RWPE1 (cell line): ENCODE data around the gene ADAMTSL3.
"Not testable (repeated sequence)": the region's sequence is repeated elsewhere in the genome, so short reads cannot be mapped to it uniquely, and the experiment has no call there.

Source experiments
- CTCF ChIA-PET: fragments of 350-600 bp; sonication (Branson Sonifier 250); formaldehyde crosslinking; extraction: SDS; loops from one replicate; lab custom pipeline; 2021; lab: Yijun Ruan, JAX
- POLR2A ChIA-PET: fragments of 400-600 bp; formaldehyde crosslinking; extraction: SDS; loops from one replicate; lab custom pipeline; 2020; ENCODE audit warnings: antibody characterized with exemption; ENCODE audit not compliant: low non-redundant PET; lab: Yijun Ruan, JAX
- DNase-seq: peaks from one replicate; pipeline ENCODE4 v3.0.0; 2012; ENCODE audit warnings: low spot score
- H3K27ac ChIP-seq: fragments of 450-650 bp; 2 replicates; pipeline ENCODE4 v1.5.1; 2017
- TF ChIP-seq, protein P1 (sequence below): fragments of 450-650 bp; conservative IDR thresholded peaks from 2 replicates; pipeline ENCODE4 v1.5.1; 2017; ENCODE audit warnings: low read depth, mild to moderate bottlenecking

Gene ADAMTSL3

DNA sequence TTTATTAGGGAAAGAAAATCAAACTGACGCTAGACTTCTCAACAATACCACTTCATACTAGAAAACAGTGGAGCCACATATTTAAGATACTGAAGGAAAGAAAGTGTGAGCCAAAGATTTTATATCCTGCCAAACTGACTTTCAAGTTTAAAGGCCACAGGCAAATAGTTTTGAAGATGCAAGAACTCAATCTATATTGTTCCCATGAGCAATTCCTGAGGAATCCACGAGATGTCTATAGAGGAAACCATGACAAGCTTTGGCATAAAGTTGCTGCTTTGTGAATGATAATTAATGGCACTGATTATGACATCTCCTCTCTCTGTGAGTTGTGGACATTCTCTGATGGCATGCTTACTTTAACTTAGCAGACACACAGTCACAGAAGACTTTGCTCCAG is 305.6 kb downstream of the ADAMTSL3 start:
- TF ChIP-seq, protein P1, sequence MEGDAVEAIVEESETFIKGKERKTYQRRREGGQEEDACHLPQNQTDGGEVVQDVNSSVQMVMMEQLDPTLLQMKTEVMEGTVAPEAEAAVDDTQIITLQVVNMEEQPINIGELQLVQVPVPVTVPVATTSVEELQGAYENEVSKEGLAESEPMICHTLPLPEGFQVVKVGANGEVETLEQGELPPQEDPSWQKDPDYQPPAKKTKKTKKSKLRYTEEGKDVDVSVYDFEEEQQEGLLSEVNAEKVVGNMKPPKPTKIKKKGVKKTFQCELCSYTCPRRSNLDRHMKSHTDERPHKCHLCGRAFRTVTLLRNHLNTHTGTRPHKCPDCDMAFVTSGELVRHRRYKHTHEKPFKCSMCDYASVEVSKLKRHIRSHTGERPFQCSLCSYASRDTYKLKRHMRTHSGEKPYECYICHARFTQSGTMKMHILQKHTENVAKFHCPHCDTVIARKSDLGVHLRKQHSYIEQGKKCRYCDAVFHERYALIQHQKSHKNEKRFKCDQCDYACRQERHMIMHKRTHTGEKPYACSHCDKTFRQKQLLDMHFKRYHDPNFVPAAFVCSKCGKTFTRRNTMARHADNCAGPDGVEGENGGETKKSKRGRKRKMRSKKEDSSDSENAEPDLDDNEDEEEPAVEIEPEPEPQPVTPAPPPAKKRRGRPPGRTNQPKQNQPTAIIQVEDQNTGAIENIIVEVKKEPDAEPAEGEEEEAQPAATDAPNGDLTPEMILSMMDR = no peak
- ChIA-PET CTCF (interaction anchor here (1.0 kb wide), 1 partner anchor 34 kb away, joined by 3 read pairs; no protein-coding TSS in a partner anchor), POLR2A (no interaction called here)
- no peak for DNase-seq
- H3K27ac ChIP-seq = no peak overlapping the region

DNA sequence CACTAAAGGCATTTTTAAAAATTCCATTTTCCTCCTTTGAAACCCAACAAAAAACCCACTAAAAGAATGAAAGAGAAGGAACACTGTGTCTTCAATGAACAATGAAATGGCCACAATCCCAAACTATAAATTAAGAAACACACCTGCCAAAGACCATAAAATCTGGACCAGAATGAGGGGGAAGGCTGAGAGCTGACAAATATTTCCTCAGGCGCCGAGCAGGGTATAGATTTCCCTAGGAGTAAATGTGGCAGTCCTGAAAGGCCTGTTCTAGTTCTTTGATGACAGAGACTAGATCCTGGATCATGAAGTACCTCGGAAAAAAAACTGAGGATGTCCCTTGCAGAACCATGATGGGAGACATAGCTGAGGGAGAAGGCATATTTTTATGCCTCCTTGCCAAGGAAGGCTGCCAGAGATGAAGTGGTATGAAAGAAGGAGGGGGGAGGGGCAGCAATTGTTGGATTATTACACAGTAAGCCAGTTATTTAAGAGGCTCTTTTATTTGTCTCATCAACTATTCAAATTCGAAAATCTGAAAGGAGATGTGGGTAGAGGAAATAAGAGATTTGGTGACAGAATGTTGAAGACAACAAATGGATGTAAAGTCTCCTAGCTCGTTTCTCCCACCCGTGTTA is 306.4 kb downstream of the ADAMTSL3 start:
- CTCF ChIA-PET = interaction anchor here (1.0 kb wide), 1 partner anchor 33 kb away, joined by 3 read pairs; no protein-coding TSS in a partner anchor

DNA sequence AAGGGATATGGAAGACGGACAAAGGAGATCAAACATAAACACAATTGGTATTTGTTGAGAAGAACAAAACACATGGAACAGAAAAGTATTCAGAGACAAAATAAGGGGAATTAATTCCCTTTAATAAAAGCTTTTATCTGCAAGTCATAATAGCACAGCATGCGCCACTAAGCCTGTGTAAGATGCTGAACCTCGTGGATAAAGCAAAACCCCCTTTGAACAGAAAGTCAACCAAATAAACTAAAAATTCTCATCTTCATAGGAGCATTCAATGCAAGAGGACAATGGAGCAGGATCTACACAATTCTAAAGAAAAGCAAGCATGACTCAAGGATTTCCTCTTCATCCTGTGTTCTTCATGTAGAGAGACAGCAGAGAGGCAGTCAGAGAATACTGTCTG is 307.4 kb downstream of the ADAMTSL3 start:
- DNase-seq = no peak
- no peak overlapping the region for H3K27ac ChIP-seq
- POLR2A ChIA-PET = no interaction called here
- CTCF ChIA-PET = no interaction called here
- TF ChIP-seq, protein P1 = no peak

More for the DNA sequence above, 306.4 kb downstream of the ADAMTSL3 start:
- POLR2A ChIA-PET = no interaction called here
- TF ChIP-seq, protein P1 = no peak
- H3K27ac ChIP-seq = no peak overlapping the region
- DNase-seq = no peak

DNA sequence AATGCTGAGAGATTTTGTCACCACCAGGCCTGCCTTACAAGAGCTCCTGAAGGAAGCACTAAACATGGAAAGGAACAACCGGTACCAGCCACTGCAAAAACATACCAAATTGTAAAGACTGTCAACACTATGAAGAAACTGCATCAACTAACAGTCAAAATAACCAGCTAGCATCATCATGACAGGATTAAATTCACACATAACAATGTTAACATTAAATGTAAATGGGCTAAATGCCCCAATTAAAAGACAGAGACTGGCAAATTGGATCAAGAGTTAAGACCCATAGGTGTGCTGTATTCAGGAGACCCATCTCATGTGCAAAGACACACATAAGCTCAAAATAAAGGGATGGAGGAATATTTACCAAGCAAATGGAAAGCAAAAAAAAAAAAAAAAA is 311.0 kb downstream of the ADAMTSL3 start:
- DNase-seq, H3K27ac ChIP-seq: not testable (repeated sequence)
- CTCF ChIA-PET = interaction anchor here (0.6 to 0.7 kb wide), 3 partner anchors 11 to 341 kb away, joined by 3 read pairs; no protein-coding TSS in a partner anchor
- POLR2A ChIA-PET = interaction anchor here (0.7 kb wide), 1 partner anchor 19 kb away, joined by 6 read pairs; no protein-coding TSS in a partner anchor

DNA sequence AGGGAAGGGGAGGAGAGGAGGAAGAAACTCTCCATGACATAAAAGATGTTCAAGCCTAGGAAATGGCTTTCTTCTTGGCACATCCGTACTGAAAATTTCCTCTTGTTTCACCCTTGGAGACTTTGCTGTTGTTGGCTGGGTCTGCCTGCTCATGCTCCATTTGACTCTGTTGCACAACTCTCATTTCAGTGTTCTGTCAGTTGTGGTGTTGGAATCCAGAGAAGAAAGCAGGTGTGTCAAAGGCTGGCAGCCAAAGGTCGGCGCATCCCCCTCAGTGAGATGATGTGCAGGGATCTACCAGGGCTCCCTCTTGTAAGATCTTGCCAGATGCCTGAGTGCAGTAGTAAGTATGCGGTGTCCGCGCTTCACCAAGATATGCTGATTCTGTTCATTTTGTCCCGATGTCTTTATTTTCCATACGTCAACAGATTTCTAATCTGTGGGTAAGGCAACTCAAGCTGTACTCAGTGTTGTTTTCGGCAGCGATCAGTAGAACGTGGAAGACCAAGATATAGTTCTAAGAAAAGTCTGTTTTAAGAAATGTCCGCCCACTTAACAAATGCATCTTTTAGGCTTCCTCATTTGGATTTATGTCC is 316.5 kb downstream of the ADAMTSL3 start:
- ChIA-PET POLR2A (no interaction called here), CTCF (no interaction called here)
- DNase-seq = no peak
- no peak overlapping the region for H3K27ac ChIP-seq
- TF ChIP-seq, protein P1 = no peak

DNA sequence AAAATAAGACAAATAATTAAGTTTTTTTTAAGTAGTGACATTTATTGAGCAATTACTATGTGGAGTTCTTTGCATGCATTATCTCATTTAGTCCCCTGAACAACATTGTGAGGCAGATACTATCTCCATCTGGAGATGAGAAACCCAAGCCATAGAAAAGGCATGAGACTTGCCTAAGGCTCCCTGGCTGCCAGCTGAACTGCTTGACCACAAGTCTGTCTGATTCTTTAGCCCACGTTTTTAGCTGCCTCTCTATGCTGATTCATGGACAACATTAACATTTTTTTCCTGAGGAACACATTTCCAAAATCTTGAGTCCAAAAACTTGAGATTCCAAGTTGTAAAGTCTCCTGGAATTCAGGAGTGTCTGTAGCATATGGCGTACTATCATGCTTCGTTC is 318.1 kb downstream of the ADAMTSL3 start:
- TF ChIP-seq, protein P1 = no peak
- CTCF ChIA-PET = no interaction called here
- no peak for DNase-seq
- no peak overlapping the region for H3K27ac ChIP-seq
- POLR2A ChIA-PET = no interaction called here

DNA sequence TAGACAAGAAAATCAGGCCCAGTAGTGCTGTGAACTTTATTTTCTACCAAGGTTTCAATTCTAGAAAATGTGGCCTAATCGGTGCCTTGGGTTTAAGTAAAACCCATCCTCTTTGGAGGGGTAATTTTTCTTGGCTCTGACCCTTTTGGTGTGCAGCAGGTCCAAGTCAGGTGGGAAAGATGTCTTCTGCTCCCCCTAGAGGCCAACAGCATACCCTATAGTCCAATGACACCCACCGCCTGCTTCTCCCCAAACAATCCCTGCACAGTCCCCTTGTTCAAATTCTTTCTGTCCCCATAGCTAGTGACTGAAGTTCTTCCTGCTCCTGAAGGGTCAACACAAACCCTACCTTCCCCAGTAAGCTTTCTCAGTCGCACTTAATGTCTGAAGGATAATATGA is 319.9 kb downstream of the ADAMTSL3 start:
- ChIA-PET POLR2A (no interaction called here), CTCF (interaction anchor here (0.6 kb wide), 2 partner anchors 19 to 495 kb away, joined by 3 to 4 read pairs; no protein-coding TSS in a partner anchor)
- TF ChIP-seq, protein P1 = no peak
- H3K27ac ChIP-seq = no peak overlapping the region
- DNase-seq = no peak
